ENCODE results near the gene ZMYND15. TPM values are rescaled to one million over a fixed set of nuclear protein-coding genes. Genes with fewer than 3 reads are reported as not detected.

ZMYND15 gene
- total RNA-seq, 2 experiments from 2014 or later, result 0.10 TPM; not detected in 1

GRCh38 chr17:4719146-4719545, 20.5 kb upstream of the ZMYND15 start:
- CTCF ChIA-PET, result no interaction called here
- Mint-ChIP-seq H3K36me3 (ENCODE audit: low read depth) (peaks cover 72% of the 10 kb centered on the region), H3K4me3 (no peak overlapping the region), H3K27ac (no peak overlapping the region), H3K27me3 (no peaks in the 10 kb centered on the region), H3K9me3 (no peaks in the 10 kb centered on the region), H3K4me1 (peaks cover 62% of the 10 kb centered on the region)
- DNase-seq, result no peak
- POLR2A ChIA-PET, result no interaction called here

GRCh38 chr17:4719684-4720221, 19.9 kb upstream of the ZMYND15 start:
- peak overlapping the region; percentile 5 for H3K27ac Mint-ChIP-seq
- CTCF ChIA-PET, result no interaction called here
- H3K4me1 Mint-ChIP-seq, result peaks cover 62% of the 10 kb centered on the region
- no peaks in the 10 kb centered on the region for H3K9me3 Mint-ChIP-seq
- POLR2A ChIA-PET, result interaction anchor here (3.1 kb wide), 1 partner anchor 9 kb away, joined by 22 read pairs; the partner anchor contains the start of gene ARRB2
- H3K27me3 Mint-ChIP-seq, result no peaks in the 10 kb centered on the region
- H3K4me3 Mint-ChIP-seq, result no peak overlapping the region
- H3K36me3 Mint-ChIP-seq (ENCODE audit: low read depth), result peaks cover 70% of the 10 kb centered on the region
- no peak for DNase-seq

- H3K4me1 Mint-ChIP-seq, result peaks cover 55% of the 10 kb centered on the region
- H3K27ac Mint-ChIP-seq, result peak overlapping the region; percentile 23
- no peak overlapping the region for H3K4me3 Mint-ChIP-seq
- CTCF ChIA-PET, result interaction anchor here (0.7 kb wide), 1 partner anchor 21 kb away, joined by 3 read pairs; no protein-coding TSS in a partner anchor
- no peaks in the 10 kb centered on the region for H3K9me3 Mint-ChIP-seq
- peaks cover 60% of the 10 kb centered on the region for H3K36me3 Mint-ChIP-seq (ENCODE audit: low read depth)
- POLR2A ChIA-PET, result interaction anchor here (0.9 to 3.1 kb wide), 2 partner anchors 10 to 69 kb away, joined by 3 to 22 read pairs; partner anchors contain the start of gene ARRB2
- no peaks in the 10 kb centered on the region for H3K27me3 Mint-ChIP-seq
- DNase-seq, result no peak
Measured at GRCh38 chr17:4720787-4721186, 18.8 kb upstream of the ZMYND15 start.

DNA sequence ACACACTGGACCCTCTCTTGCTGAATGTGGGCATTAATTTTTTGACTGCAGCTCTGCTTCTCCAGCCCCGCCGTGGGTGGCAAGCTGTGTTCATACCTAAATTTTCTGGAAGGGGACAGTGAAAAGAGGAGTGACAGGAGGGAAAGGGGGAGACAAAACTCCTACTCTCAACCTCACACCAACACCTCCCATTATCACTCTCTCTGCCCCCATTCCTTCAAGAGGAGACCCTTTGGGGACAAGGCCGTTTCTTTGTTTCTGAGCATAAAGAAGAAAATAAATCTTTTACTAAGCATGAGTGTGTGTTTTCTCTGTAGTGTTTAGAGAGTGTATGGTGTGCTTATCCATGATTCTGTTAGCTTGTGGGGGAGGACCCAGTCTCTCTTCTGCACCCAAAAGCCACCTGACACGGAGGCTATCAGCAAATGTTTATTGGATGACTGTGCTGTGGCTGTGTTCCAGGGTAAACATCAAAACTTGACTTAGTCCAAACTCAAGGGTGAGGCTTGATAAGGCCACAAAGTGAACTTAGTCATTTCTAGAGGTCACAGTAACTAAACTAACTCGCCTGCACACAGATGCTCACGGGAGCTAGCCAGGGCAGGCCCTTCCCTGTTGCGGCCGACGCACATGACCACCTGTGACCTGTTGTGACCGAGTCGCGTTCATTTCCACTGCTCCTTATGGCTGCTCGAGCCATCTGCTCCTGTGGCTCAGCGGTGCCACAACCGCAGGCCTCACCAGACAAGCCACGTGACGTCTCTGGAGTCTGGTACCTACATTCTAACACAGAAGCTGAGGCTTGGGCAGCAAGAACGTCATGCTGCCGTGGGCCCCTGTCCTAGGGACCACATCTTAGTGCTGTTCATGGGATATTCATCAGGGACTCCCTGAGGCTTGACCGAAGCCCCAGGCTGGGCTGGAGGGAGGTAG, 18.2 kb upstream of the ZMYND15 start:
- Mint-ChIP-seq H3K27me3 (no peaks in the 10 kb centered on the region), H3K36me3 (ENCODE audit: low read depth) (peaks cover 56% of the 10 kb centered on the region), H3K4me3 (no peak overlapping the region), H3K27ac (peak overlapping the region; percentile 41), H3K9me3 (no peaks in the 10 kb centered on the region), H3K4me1 (peaks cover 55% of the 10 kb centered on the region)
- peak; percentile 35 for DNase-seq
- ChIA-PET POLR2A (interaction anchor here (0.9 to 3.1 kb wide), 4 partner anchors 10 to 68 kb away, joined by 3 to 22 read pairs (median 3); partner anchors contain the start of gene ARRB2), CTCF (interaction anchor here (0.6 kb wide), 1 partner anchor 11 kb away, joined by 4 read pairs; the partner anchor contains the start of gene ARRB2)

- Mint-ChIP-seq H3K9me3 (no peaks in the 10 kb centered on the region), H3K36me3 (ENCODE audit: low read depth) (peaks cover 43% of the 10 kb centered on the region), H3K27me3 (no peaks in the 10 kb centered on the region), H3K4me1 (peaks cover 50% of the 10 kb centered on the region), H3K4me3 (no peak overlapping the region), H3K27ac (no peak overlapping the region)
- POLR2A ChIA-PET, result interaction anchor here (1.0 to 3.1 kb wide), 3 partner anchors 12 to 18 kb away, joined by 3 to 22 read pairs (median 3); partner anchors contain the start of gene ARRB2
- no peak for DNase-seq
- CTCF ChIA-PET, result no interaction called here
Measured at GRCh38 chr17:4722678-4723240, 16.9 kb upstream of the ZMYND15 start.

GRCh38 chr17:4724650-4725049, 15.0 kb upstream of the ZMYND15 start:
- Mint-ChIP-seq H3K36me3 (ENCODE audit: low read depth) (peaks cover 25% of the 10 kb centered on the region), H3K27ac (no peak overlapping the region), H3K27me3 (no peaks in the 10 kb centered on the region), H3K4me1 (peaks cover 56% of the 10 kb centered on the region), H3K9me3 (no peaks in the 10 kb centered on the region), H3K4me3 (no peak overlapping the region)
- POLR2A ChIA-PET, result interaction anchor here (9.4 kb wide), 1 partner anchor 12 kb away, joined by 105 read pairs; the partner anchor contains the start of gene ARRB2
- DNase-seq, result no peak
- CTCF ChIA-PET, result interaction anchor here (2.3 kb wide), 1 partner anchor 65 kb away, joined by 5 read pairs; no protein-coding TSS in a partner anchor

DNA sequence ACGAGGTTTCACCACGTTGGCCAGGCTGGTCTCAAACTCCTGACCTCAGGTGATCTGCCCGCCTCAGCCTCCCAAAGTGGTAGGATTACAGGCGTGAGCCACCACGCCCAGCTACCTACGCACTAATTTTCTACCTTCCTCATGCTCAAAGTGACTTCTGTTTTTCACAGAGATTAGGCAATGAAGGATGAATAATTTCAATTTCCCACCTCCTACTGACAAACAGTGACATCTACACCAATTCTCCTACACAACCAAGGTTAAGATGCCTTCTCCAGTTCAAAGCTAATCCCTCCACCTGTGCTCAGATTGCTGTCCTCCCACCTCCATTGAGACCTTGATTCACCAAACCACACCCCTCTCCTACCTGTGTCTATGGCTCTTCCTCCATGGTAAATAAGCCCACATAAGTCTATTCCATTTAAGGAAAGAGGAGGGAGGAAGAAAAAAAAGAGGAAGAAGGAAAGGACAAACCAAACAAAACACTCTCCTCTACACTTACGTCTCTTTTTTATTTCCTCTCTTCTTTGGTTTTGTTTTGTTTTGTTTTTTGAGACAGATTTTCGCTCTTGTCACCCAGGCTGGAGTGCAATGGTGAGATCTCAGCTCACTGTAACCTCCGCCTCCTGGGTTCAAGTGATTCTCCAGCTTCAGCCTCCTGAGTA, 13.9 kb upstream of the ZMYND15 start:
- ChIA-PET POLR2A (interaction anchor here (0.6 to 9.4 kb wide), 2 partner anchors 13 to 58 kb away, joined by 3 to 105 read pairs; partner anchors contain the start of gene ARRB2), CTCF (interaction anchor here (2.3 kb wide), 1 partner anchor 64 kb away, joined by 5 read pairs; no protein-coding TSS in a partner anchor)
- Mint-ChIP-seq H3K36me3 (ENCODE audit: low read depth) (peaks cover 14% of the 10 kb centered on the region), H3K4me3 (no peak overlapping the region), H3K4me1 (peaks cover 54% of the 10 kb centered on the region), H3K9me3 (no peaks in the 10 kb centered on the region), H3K27me3 (no peaks in the 10 kb centered on the region), H3K27ac (peak overlapping the region; percentile 4)
- DNase-seq, result no peak

DNA sequence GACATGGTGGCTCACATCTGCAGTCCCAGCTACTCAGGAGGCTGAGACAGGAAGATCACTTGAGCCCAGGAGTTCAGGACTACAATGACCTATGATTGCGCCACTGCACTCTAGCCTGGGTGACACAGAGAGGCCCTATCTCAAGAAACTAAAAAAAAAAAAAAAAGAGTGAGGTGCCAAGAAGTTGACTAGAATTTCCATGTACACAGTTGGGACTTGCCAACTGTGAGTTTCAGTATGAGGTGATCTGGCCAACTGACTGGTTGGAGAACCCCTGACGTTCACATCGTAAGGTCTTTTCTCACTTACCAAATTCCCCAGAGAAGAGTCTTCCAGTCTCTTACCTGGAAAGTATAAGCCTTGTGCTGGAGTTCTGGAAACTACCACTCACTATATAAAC, 11.5 kb upstream of the ZMYND15 start:
- Mint-ChIP-seq H3K9me3 (no peaks in the 10 kb centered on the region), H3K36me3 (ENCODE audit: low read depth) (no peaks in the 10 kb centered on the region), H3K27ac (peak overlapping the region; percentile 84), H3K27me3 (no peaks in the 10 kb centered on the region), H3K4me1 (peaks cover 58% of the 10 kb centered on the region), H3K4me3 (peak overlapping the region; percentile 57)
- ChIA-PET POLR2A (interaction anchor here (9.4 kb wide), 1 partner anchor 15 kb away, joined by 105 read pairs; the partner anchor contains the start of gene ARRB2), CTCF (interaction anchor here (0.9 kb wide), 1 partner anchor 62 kb away, joined by 4 read pairs; no protein-coding TSS in a partner anchor)
- peak; percentile 38 for DNase-seq

DNA sequence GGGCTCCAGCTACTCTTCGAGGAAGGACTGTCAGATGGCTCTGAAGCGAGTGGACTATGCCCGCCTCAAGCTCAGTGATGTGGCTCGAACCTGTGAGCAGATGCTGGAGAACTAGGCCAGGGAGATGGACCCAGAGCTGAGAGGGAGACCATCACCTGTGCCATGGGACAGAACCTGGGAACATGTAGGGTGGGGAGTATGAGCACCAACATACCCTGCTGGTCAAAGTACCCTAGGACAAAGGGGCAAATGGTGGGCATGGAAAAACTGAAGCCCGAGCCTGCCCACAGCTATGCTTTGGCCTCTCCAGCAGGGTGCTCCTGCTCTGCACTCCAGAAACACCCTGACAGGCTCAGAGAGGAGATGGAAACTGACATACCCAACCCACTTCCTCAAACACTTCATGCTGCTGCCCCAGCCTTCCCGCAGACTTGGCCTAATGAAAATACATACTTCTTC, 6.5 kb upstream of the ZMYND15 start:
- peaks cover 8% of the 10 kb centered on the region for H3K27me3 Mint-ChIP-seq
- H3K4me3 Mint-ChIP-seq, result peak overlapping the region; percentile 30
- H3K36me3 Mint-ChIP-seq (ENCODE audit: low read depth), result peaks cover 3% of the 10 kb centered on the region
- CTCF ChIA-PET, result interaction anchor here (1.5 to 2.2 kb wide), 3 partner anchors 18 to 57 kb away, joined by 6 to 24 read pairs (median 9); partner anchors contain the start of gene ARRB2
- no peak overlapping the region for H3K27ac Mint-ChIP-seq
- POLR2A ChIA-PET, result interaction anchor here (1.3 to 1.4 kb wide), 2 partner anchors 57 to 167 kb away, joined by 3 to 5 read pairs; partner anchors contain the start of gene C17orf107
- no peaks in the 10 kb centered on the region for H3K9me3 Mint-ChIP-seq
- no peak for DNase-seq
- H3K4me1 Mint-ChIP-seq, result peaks cover 52% of the 10 kb centered on the region

DNA sequence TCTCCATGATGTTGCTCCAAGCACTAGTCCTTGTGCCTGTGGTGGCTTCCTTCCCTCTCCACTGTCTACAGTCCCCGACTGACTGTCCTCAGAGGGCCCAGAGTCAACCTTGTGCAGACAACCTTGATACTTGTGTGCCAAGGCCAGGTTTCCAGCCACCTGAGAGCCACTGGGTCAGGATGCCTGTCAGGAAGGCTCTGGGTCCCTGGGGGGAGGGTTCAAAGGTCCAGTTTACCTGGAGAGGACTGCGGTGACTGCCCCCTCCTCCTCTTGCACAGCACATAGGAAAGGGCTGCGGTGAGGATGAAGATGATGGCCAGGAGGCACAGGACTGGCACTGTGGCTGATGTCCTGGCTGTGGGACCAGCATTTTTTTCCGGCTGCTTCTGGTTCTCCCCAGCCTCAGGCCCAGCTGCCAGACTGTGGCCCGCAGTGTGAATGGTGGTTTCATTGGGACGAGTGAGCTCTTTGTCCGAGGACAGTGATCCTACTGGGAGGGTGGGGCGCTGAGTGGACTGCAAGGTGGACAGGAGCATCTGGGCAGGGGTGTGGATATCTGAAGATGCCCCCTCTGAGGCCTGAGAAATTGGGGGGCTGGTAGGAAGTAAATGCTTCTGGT, 4.7 kb upstream of the ZMYND15 start:
- H3K4me3 Mint-ChIP-seq, result no peak overlapping the region
- H3K27ac Mint-ChIP-seq, result no peak overlapping the region
- no peaks in the 10 kb centered on the region for H3K9me3 Mint-ChIP-seq
- CTCF ChIA-PET, result no interaction called here
- peaks cover 20% of the 10 kb centered on the region for H3K27me3 Mint-ChIP-seq
- DNase-seq, result no peak
- H3K36me3 Mint-ChIP-seq (ENCODE audit: low read depth), result peaks cover 3% of the 10 kb centered on the region
- POLR2A ChIA-PET, result interaction anchor here (1.0 kb wide), 1 partner anchor 9 kb away, joined by 3 read pairs; no protein-coding TSS in a partner anchor
- H3K4me1 Mint-ChIP-seq, result peaks cover 50% of the 10 kb centered on the region

DNA sequence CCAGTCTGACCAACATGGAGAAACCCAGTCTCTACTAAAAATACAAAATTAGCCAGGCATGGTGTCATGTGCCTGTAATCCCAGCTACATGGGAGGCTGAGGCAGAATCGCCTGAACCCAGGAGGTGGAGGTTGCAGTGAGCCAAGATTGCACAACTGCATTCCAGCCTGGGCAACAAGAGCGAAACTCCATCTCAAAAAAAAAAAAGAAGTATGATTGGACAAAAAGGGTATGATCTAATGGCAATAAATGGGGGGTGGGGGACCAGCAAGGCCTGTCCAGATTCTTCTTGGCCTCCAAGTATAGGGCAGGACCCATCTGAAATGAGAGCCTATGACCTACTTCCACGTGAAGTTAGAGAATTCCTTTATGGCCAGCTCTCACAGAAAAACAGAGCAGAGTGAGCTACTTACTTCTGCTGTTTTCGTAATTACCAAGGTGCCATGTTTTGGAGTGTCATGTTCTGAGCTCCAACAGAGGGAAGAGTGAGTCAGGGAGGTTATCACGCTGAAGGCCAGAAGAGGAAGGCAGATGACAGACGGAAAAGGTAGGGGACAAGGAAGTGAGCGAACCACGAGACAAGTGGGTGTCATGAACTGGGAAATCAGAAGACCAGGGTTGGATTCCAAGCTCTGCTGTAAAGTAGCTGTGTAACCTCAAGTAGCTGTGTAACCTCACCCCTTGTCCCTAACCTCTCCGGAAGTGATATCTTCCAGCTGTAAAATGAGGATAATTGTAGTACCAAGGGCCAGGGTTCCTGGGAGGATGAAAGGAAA, 3.6 kb upstream of the ZMYND15 start:
- DNase-seq, result no peak
- Mint-ChIP-seq H3K36me3 (ENCODE audit: low read depth) (peaks cover 6% of the 10 kb centered on the region), H3K4me1 (peaks cover 48% of the 10 kb centered on the region), H3K27ac (no peak overlapping the region), H3K27me3 (peaks cover 30% of the 10 kb centered on the region), H3K9me3 (no peaks in the 10 kb centered on the region), H3K4me3 (no peak overlapping the region)
- POLR2A ChIA-PET, result interaction anchor here (0.8 to 1.4 kb wide), 3 partner anchors 11 to 54 kb away, joined by 3 to 4 read pairs (median 3); no protein-coding TSS in a partner anchor
- CTCF ChIA-PET, result interaction anchor here (1.1 to 1.4 kb wide), 2 partner anchors 51 to 55 kb away, joined by 3 to 4 read pairs; no protein-coding TSS in a partner anchor

Data from activated CD4-positive, alpha-beta memory T cell treated with anti-CD3 and anti-CD28 coated beads, Interleukin-2, amount 10 ng/mL, durations not matched to agents 7 days and 5 days (primary cell).